ENCODE results near the gene LCN12. TPM values are rescaled to one million over a fixed set of nuclear protein-coding genes. Genes with fewer than 3 reads are reported as not detected.

The LCN12 gene
- total RNA-seq, 3 donors from 2014 or later, result 0.49 to 1.2 (median 0.58) TPM

GRCh38 chr9:136921307-136921706, 30.8 kb upstream of the LCN12 start:
- Mint-ChIP-seq H3K4me3 (no peak overlapping the region), H3K36me3 (ENCODE audit: insufficient read depth) (peaks cover 28% of the 10 kb centered on the region), H3K27me3 (ENCODE audit: low read depth) (no peaks in the 10 kb centered on the region), H3K9me3 (no peaks in the 10 kb centered on the region), H3K4me1 (ENCODE audit: low read depth) (peaks cover 3% of the 10 kb centered on the region)
- ATAC-seq (no peak), DNase-seq (no peak)

- H3K4me3 Mint-ChIP-seq, result no peak overlapping the region
- ATAC-seq (no peak), DNase-seq (no peak)
- peaks cover 3% of the 10 kb centered on the region for H3K4me1 Mint-ChIP-seq (ENCODE audit: low read depth)
- no peaks in the 10 kb centered on the region for H3K27me3 Mint-ChIP-seq (ENCODE audit: low read depth)
- H3K36me3 Mint-ChIP-seq (ENCODE audit: insufficient read depth), result peaks cover 28% of the 10 kb centered on the region
- no peaks in the 10 kb centered on the region for H3K9me3 Mint-ChIP-seq
Measured at GRCh38 chr9:136921718-136922117, 30.4 kb upstream of the LCN12 start.

GRCh38 chr9:136922540-136922939, 29.5 kb upstream of the LCN12 start:
- no peaks in the 10 kb centered on the region for H3K9me3 Mint-ChIP-seq
- H3K36me3 Mint-ChIP-seq (ENCODE audit: insufficient read depth), result peaks cover 25% of the 10 kb centered on the region
- H3K4me3 Mint-ChIP-seq, result no peak overlapping the region
- no peak for DNase-seq
- no peaks in the 10 kb centered on the region for H3K27me3 Mint-ChIP-seq (ENCODE audit: low read depth)
- no peak for ATAC-seq
- peaks cover 3% of the 10 kb centered on the region for H3K4me1 Mint-ChIP-seq (ENCODE audit: low read depth)

GRCh38 chr9:136923881-136924280, 28.2 kb upstream of the LCN12 start:
- H3K4me1 Mint-ChIP-seq (ENCODE audit: low read depth), result peaks cover 2% of the 10 kb centered on the region
- H3K9me3 Mint-ChIP-seq, result no peaks in the 10 kb centered on the region
- ATAC-seq, result no peak
- H3K36me3 Mint-ChIP-seq (ENCODE audit: insufficient read depth), result peaks cover 29% of the 10 kb centered on the region
- no peaks in the 10 kb centered on the region for H3K27me3 Mint-ChIP-seq (ENCODE audit: low read depth)
- no peak overlapping the region for H3K4me3 Mint-ChIP-seq
- DNase-seq, result no peak

GRCh38 chr9:136925414-136926153, 26.5 kb upstream of the LCN12 start:
- Mint-ChIP-seq H3K36me3 (ENCODE audit: insufficient read depth) (peaks cover 28% of the 10 kb centered on the region), H3K9me3 (no peaks in the 10 kb centered on the region), H3K27me3 (ENCODE audit: low read depth) (no peaks in the 10 kb centered on the region), H3K4me1 (ENCODE audit: low read depth) (peaks cover 2% of the 10 kb centered on the region), H3K4me3 (no peak overlapping the region)
- DNase-seq (no peak), ATAC-seq (no peak)

- Mint-ChIP-seq H3K4me1 (ENCODE audit: low read depth) (peaks cover 2% of the 10 kb centered on the region), H3K36me3 (ENCODE audit: insufficient read depth) (peaks cover 24% of the 10 kb centered on the region), H3K27me3 (ENCODE audit: low read depth) (no peaks in the 10 kb centered on the region), H3K9me3 (no peaks in the 10 kb centered on the region), H3K4me3 (no peak overlapping the region)
- DNase-seq (no peak), ATAC-seq (peak in 1 of 2 donors; percentile 23)
Measured at GRCh38 chr9:136926154-136926704, 25.8 kb upstream of the LCN12 start.

- no peak overlapping the region for H3K4me3 Mint-ChIP-seq
- ATAC-seq (no peak), DNase-seq (no peak)
- no peaks in the 10 kb centered on the region for H3K9me3 Mint-ChIP-seq
- H3K4me1 Mint-ChIP-seq (ENCODE audit: low read depth), result peaks cover 3% of the 10 kb centered on the region
- H3K27me3 Mint-ChIP-seq (ENCODE audit: low read depth), result no peaks in the 10 kb centered on the region
- H3K36me3 Mint-ChIP-seq (ENCODE audit: insufficient read depth), result peaks cover 24% of the 10 kb centered on the region
Measured at GRCh38 chr9:136926749-136927148, 25.3 kb upstream of the LCN12 start.

- Mint-ChIP-seq H3K27me3 (ENCODE audit: low read depth) (no peaks in the 10 kb centered on the region), H3K36me3 (ENCODE audit: insufficient read depth) (peaks cover 24% of the 10 kb centered on the region), H3K4me3 (no peak overlapping the region), H3K9me3 (no peaks in the 10 kb centered on the region), H3K4me1 (ENCODE audit: low read depth) (peaks cover 9% of the 10 kb centered on the region)
- no peak for ATAC-seq
- DNase-seq, result no peak
Measured at GRCh38 chr9:136927343-136928271, 24.5 kb upstream of the LCN12 start.

GRCh38 chr9:136928591-136928990, 23.5 kb upstream of the LCN12 start:
- H3K9me3 Mint-ChIP-seq, result no peaks in the 10 kb centered on the region
- no peak for DNase-seq
- no peak for ATAC-seq
- H3K36me3 Mint-ChIP-seq (ENCODE audit: insufficient read depth), result peaks cover 21% of the 10 kb centered on the region
- H3K27me3 Mint-ChIP-seq (ENCODE audit: low read depth), result no peaks in the 10 kb centered on the region
- H3K4me3 Mint-ChIP-seq, result no peak overlapping the region
- peaks cover 14% of the 10 kb centered on the region for H3K4me1 Mint-ChIP-seq (ENCODE audit: low read depth)

- ATAC-seq (no peak), DNase-seq (no peak)
- H3K36me3 Mint-ChIP-seq (ENCODE audit: insufficient read depth), result peaks cover 21% of the 10 kb centered on the region
- H3K4me1 Mint-ChIP-seq (ENCODE audit: low read depth), result peaks cover 14% of the 10 kb centered on the region
- no peak overlapping the region for H3K4me3 Mint-ChIP-seq
- H3K27me3 Mint-ChIP-seq (ENCODE audit: low read depth), result no peaks in the 10 kb centered on the region
- no peaks in the 10 kb centered on the region for H3K9me3 Mint-ChIP-seq
Measured at GRCh38 chr9:136930014-136930413, 22.1 kb upstream of the LCN12 start.

- H3K4me1 Mint-ChIP-seq (ENCODE audit: low read depth), result peaks cover 14% of the 10 kb centered on the region
- peaks cover 17% of the 10 kb centered on the region for H3K36me3 Mint-ChIP-seq (ENCODE audit: insufficient read depth)
- no peaks in the 10 kb centered on the region for H3K27me3 Mint-ChIP-seq (ENCODE audit: low read depth)
- ATAC-seq, result no peak
- H3K4me3 Mint-ChIP-seq, result no peak overlapping the region
- H3K9me3 Mint-ChIP-seq, result no peaks in the 10 kb centered on the region
- DNase-seq, result no peak
Measured at GRCh38 chr9:136931611-136932130, 20.4 kb upstream of the LCN12 start.

GRCh38 chr9:136934277-136934676, 17.8 kb upstream of the LCN12 start:
- ATAC-seq (no peak), DNase-seq (no peak)
- Mint-ChIP-seq H3K4me3 (no peak overlapping the region), H3K4me1 (ENCODE audit: low read depth) (peaks cover 14% of the 10 kb centered on the region), H3K27me3 (ENCODE audit: low read depth) (no peaks in the 10 kb centered on the region), H3K9me3 (no peaks in the 10 kb centered on the region), H3K36me3 (ENCODE audit: insufficient read depth) (peaks cover 15% of the 10 kb centered on the region)

- no peak for DNase-seq
- Mint-ChIP-seq H3K4me3 (no peak overlapping the region), H3K36me3 (ENCODE audit: insufficient read depth) (peaks cover 16% of the 10 kb centered on the region), H3K27me3 (ENCODE audit: low read depth) (no peaks in the 10 kb centered on the region), H3K4me1 (ENCODE audit: low read depth) (peaks cover 14% of the 10 kb centered on the region), H3K9me3 (no peaks in the 10 kb centered on the region)
- ATAC-seq, result no peak
Measured at GRCh38 chr9:136935651-136936050, 16.4 kb upstream of the LCN12 start.

GRCh38 chr9:136936645-136937170, 15.4 kb upstream of the LCN12 start:
- Mint-ChIP-seq H3K4me1 (ENCODE audit: low read depth) (peaks cover 12% of the 10 kb centered on the region), H3K27me3 (ENCODE audit: low read depth) (no peaks in the 10 kb centered on the region), H3K4me3 (no peak overlapping the region), H3K9me3 (no peaks in the 10 kb centered on the region), H3K36me3 (ENCODE audit: insufficient read depth) (peaks cover 20% of the 10 kb centered on the region)
- DNase-seq (no peak), ATAC-seq (no peak)

All from activated T-cell treated with anti-CD3 and anti-CD28 coated beads, Interleukin-2, amount 50 U/mL, for 4 hours (primary cell).